GM21717 (cell line): Measurements from ENCODE around the gene SBNO2.

Experiments used
- ATAC-seq: cut with Tn5 transposase; IDR thresholded peaks from one replicate; pipeline ENCODE4 v1.9.1; 2021; ENCODE audit warnings: mild to moderate bottlenecking, moderate library complexity; ENCODE audit not compliant: unreplicated experiment

Gene SBNO2

GRCh38 chr19:1079566-1080111 lies 94.4 kb downstream of the SBNO2 start:
- no peak for ATAC-seq

GRCh38 chr19:1076951-1077350 lies 97.1 kb downstream of the SBNO2 start:
- peak; percentile 38 for ATAC-seq

GRCh38 chr19:1076046-1076386 lies 98.1 kb downstream of the SBNO2 start:
- no peak for ATAC-seq

GRCh38 chr19:1074544-1075283 lies 99.4 kb downstream of the SBNO2 start:
- no peak for ATAC-seq

- ATAC-seq: no peak
Measured at GRCh38 chr19:1073956-1074517, 100.0 kb downstream of the SBNO2 start.

GRCh38 chr19:1073063-1073955 lies 100.8 kb downstream of the SBNO2 start:
- ATAC-seq: no peak

- no peak for ATAC-seq
Measured at GRCh38 chr19:1072371-1073015, 101.6 kb downstream of the SBNO2 start.

GRCh38 chr19:1070931-1071791 lies 102.9 kb downstream of the SBNO2 start:
- no peak for ATAC-seq

GRCh38 chr19:1070576-1070930 lies 103.5 kb downstream of the SBNO2 start:
- ATAC-seq: no peak

GRCh38 chr19:1069009-1069779 lies 104.9 kb downstream of the SBNO2 start:
- no peak for ATAC-seq

- no peak for ATAC-seq
Measured at GRCh38 chr19:1068009-1069001, 105.8 kb downstream of the SBNO2 start.

GRCh38 chr19:1067341-1067957 lies 106.6 kb downstream of the SBNO2 start:
- ATAC-seq: no peak

- no peak for ATAC-seq
Measured at GRCh38 chr19:1066748-1067340, 107.2 kb downstream of the SBNO2 start, which contains the start of gene ARHGAP45. Gene ARHGAP45, plus strand, starts transcription at chr19:1067167. Its CDS starts 239 bp downstream, at chr19:1067406.

GRCh38 chr19:1066251-1066747 lies 107.8 kb downstream of the SBNO2 start:
- no peak for ATAC-seq

GRCh38 chr19:1065606-1066109 lies 108.4 kb downstream of the SBNO2 start:
- ATAC-seq: no peak

GRCh38 chr19:1064661-1065605 lies 109.1 kb downstream of the SBNO2 start:
- ATAC-seq: no peak
